Left ventricle myocardium inferior (tissue), 1 donor: ENCODE measurements around the gene CTNNA1. TPM values are rescaled to one million over a fixed set of nuclear protein-coding genes. Genes with fewer than 3 reads are reported as not detected.

Source experiments
- DNase-seq: peaks from one replicate; pipeline ENCODE4 v3.0.0-alpha.2; 2020
- H3K27ac ChIP-seq: fragments of 200-600 bp; replicated peaks from 2 replicates; pipeline ENCODE4 v1.8.0; 2021
- H3K27me3 ChIP-seq: fragments of 200-600 bp; 2 replicates; pipeline ENCODE4 v1.8.0; 2021; ENCODE audit warnings: low read depth
- H3K36me3 ChIP-seq: fragments of 200-600 bp; 2 replicates; pipeline ENCODE4 v1.8.0; 2021
- H3K4me1 ChIP-seq: fragments of 200-600 bp; 2 replicates; pipeline ENCODE4 v1.8.0; 2021
- H3K4me3 ChIP-seq: fragments of 200-600 bp; 2 replicates; pipeline ENCODE4 v1.8.0; 2021; ENCODE audit warnings: mild to moderate bottlenecking, moderate library complexity
- H3K9me3 ChIP-seq: fragments of 200-600 bp; replicated peaks from 2 replicates; pipeline ENCODE4 v1.8.0; 2021
- intact Hi-C: fragments of 100-400 bp; cut with micrococcal nuclease; formaldehyde crosslinking; loops from one replicate; pipeline ENCODE4 v1.11.0; 2022
- total RNA-seq: library from RNA; stranded (reverse); fragmentation: NEBNext Ultra II Directional; extraction: Animal tissue kit (Norgen Biotek cat#: 25700); gene quantifications from one replicate; pipeline ENCODE4 v1.2.1, GENCODE V29; 2021
- TF ChIP-seq, protein P1 (sequence below): fragments of 200-600 bp; IDR thresholded peaks from 2 replicates; pipeline ENCODE4 v1.8.0; 2021; ENCODE audit warnings: antibody characterized with exemption, mild to moderate bottlenecking, borderline replicate concordance
- donor health status: DM: no; HTN: yes; CAD: no; lungs with severe emphysema.

The CTNNA1 gene
- total RNA-seq, 1 donor from 2014 or later: 341 TPM

DNA sequence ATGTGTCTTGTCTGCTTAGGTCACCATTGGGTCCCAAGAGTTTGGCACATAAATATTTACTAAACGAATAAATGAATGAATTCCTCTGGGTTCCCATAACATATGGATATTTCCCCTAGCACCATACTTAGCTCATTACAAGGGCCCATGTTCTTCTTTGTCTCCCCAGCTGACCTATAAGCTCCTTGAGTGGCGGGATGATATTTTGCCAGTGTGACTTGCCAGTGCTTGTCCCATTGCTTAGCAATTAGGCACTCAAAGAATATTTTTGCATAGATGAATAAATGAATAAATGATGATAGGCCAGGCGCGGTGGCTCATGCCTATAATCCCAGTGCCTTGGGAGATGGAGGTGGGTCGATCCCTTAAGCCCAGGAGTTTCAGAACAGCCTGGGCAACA lies 16.9 kb upstream of the CTNNA1 start:
- TF ChIP-seq, protein P1, sequence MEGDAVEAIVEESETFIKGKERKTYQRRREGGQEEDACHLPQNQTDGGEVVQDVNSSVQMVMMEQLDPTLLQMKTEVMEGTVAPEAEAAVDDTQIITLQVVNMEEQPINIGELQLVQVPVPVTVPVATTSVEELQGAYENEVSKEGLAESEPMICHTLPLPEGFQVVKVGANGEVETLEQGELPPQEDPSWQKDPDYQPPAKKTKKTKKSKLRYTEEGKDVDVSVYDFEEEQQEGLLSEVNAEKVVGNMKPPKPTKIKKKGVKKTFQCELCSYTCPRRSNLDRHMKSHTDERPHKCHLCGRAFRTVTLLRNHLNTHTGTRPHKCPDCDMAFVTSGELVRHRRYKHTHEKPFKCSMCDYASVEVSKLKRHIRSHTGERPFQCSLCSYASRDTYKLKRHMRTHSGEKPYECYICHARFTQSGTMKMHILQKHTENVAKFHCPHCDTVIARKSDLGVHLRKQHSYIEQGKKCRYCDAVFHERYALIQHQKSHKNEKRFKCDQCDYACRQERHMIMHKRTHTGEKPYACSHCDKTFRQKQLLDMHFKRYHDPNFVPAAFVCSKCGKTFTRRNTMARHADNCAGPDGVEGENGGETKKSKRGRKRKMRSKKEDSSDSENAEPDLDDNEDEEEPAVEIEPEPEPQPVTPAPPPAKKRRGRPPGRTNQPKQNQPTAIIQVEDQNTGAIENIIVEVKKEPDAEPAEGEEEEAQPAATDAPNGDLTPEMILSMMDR: no peak
- no peaks in the 10 kb centered on the region for H3K36me3 ChIP-seq
- H3K4me1 ChIP-seq: no peaks in the 10 kb centered on the region
- DNase-seq: no peak
- H3K9me3 ChIP-seq: no peaks in the 10 kb centered on the region
- intact Hi-C loops: no loop called here
- H3K4me3 ChIP-seq: no peak overlapping the region
- no peaks in the 10 kb centered on the region for H3K27me3 ChIP-seq
- no peak overlapping the region for H3K27ac ChIP-seq

DNA sequence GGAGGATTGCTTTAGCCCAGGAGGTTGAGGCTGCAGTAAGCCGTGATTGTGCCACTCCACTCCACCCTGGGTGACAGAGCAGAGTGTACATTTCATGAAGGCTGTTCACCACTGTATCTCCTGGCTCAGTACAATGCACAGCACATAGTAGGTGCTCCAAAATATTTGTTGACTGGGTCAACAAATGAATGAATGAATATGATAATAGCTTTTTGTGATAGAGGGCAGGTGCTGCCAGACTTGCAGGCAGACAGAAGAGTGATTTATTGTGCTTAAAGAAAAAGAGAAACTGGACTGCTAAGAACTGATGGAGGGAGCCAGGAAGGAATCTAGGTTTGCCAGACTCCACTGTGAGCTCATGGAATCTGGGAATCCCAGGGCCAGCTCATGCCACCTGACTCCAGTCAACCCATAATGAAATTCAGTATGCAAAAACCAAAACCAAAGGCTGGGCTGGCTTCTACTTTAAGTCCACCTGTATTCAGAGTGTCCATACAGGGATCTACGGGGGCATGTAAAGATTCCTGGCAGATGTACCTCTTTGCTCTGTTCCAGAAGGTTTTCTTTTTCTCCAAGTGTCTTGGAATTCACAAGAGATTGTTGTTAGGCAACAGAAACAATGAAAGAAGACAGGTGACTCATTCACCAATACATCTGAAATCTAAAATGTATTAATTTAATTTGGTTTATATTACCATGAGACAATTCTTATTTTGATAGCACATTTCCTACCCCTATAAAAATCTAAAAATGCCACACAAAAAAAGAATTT lies 15.5 kb upstream of the CTNNA1 start:
- Histone ChIP-seq H3K27me3 (no peaks in the 10 kb centered on the region), H3K36me3 (no peaks in the 10 kb centered on the region), H3K4me3 (no peak overlapping the region), H3K9me3 (no peaks in the 10 kb centered on the region), H3K27ac (no peak overlapping the region), H3K4me1 (peaks cover 4% of the 10 kb centered on the region)
- intact Hi-C loops: no loop called here
- TF ChIP-seq, protein P1: no peak
- DNase-seq: no peak

DNA sequence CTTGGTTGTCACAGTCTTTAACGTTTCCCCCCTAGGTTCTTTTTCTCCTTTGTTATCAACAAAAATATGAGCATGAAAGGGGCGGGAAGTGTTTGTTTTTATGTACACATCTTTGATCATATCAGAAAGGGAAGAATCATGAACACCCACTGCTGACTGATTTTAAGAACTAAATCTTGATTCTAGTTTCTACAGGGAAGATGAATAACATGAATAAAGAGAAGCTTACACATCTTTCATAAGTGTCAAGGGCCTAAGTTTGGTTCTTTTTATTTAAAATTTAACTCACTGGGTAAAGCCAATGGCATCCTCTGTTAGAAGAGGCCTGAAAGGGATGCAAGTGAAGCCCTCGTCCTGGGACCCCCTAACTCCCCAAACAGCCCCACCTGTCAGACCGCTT lies 14.8 kb upstream of the CTNNA1 start:
- no peak for DNase-seq
- H3K4me1 ChIP-seq: peaks cover 4% of the 10 kb centered on the region
- H3K4me3 ChIP-seq: no peak overlapping the region
- no peaks in the 10 kb centered on the region for H3K36me3 ChIP-seq
- H3K27ac ChIP-seq: no peak overlapping the region
- no peaks in the 10 kb centered on the region for H3K9me3 ChIP-seq
- intact Hi-C loops: no loop called here
- no peaks in the 10 kb centered on the region for H3K27me3 ChIP-seq
- TF ChIP-seq, protein P1: no peak

DNA sequence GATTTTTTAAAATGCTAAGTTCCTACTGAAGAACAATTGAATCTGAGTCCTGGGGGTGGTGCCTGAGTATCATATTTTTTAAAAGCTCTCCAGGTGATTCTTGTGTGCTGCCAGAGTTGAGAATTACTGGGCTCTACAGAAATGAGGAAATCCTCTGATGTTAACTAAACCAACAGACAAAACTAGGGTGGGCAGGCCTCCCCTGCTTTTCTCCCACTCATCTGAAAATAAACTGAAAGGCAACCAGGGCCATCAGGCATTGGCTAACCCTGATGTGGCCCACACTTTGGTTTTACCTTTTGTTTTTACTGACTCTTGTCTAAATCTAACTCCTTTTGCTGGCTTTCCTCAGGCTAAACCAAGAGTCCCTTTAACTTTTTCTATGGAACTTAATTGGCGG lies 13.3 kb upstream of the CTNNA1 start:
- peaks cover 4% of the 10 kb centered on the region for H3K4me1 ChIP-seq
- no peak for DNase-seq
- H3K27me3 ChIP-seq: no peaks in the 10 kb centered on the region
- H3K9me3 ChIP-seq: no peaks in the 10 kb centered on the region
- TF ChIP-seq, protein P1: no peak
- H3K36me3 ChIP-seq: no peaks in the 10 kb centered on the region
- H3K27ac ChIP-seq: no peak overlapping the region
- intact Hi-C loops: no loop called here
- H3K4me3 ChIP-seq: no peak overlapping the region

DNA sequence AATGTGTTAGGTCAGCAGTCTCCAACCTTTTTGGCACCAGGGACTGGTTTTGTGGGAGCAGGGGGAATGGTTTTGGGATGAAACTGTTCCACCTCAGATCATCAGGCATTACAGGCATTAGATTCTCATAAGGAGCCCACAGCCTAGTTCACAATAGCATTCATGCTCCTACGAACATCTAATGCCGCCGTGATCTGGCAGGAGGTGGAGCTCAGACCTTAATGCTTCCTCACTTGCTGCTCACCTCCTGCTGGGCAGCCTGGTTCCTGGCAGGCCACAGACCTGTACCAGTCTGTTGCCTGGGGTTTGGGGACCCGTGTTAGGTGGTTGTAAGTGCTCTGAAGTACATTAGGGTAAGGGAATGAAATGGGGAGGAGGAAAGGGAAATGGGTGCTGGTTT lies 9.7 kb upstream of the CTNNA1 start:
- Histone ChIP-seq H3K4me3 (no peak overlapping the region), H3K4me1 (peaks cover 4% of the 10 kb centered on the region), H3K36me3 (no peaks in the 10 kb centered on the region), H3K27me3 (no peaks in the 10 kb centered on the region), H3K27ac (no peak overlapping the region), H3K9me3 (no peaks in the 10 kb centered on the region)
- TF ChIP-seq, protein P1: no peak
- intact Hi-C loops: no loop called here
- no peak for DNase-seq
